NCI-H446 (cell line): ENCODE data around the gene POLN.
A peak's percentile ranks its signal among the peaks of the same experiment; 100 is the strongest.

Experiments
- DNase-seq, 2 experiments: peaks; one replicate each; lab custom pipeline; 2025; lab: John Stamatoyannopoulos, UW

The POLN gene

DNA sequence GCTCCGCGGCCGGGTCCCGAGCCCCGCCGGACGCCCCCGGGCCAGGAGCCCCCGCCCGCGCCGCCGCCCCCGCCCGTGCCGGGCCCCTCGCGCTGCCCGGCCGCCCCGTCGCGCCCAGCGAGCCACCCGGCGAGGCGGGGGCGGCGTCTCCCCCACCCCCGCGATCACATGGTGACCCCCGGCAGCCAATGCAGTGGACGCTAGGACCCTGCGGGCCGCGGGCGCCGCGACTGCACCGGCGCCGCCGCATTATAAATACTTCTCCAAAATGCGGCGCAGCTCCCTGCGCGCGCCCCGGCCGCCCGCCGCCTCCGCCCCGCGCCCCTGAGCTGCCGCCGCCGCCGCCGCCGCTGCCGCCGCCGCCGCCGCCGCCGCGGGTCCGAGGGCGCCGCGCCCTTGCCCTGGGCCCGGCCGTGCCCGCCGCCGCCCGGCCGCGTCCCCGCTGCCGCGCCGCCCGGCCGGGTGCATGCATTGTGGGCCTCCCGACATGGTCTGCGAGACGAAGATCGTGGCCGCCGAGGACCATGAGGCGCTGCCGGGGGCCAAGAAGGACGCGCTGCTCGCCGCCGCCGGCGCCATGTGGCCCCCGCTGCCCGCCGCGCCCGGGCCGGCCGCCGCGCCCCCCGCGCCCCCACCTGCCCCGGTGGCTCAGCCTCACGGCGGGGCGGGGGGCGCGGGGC, 182.7 kb downstream of the POLN start, which contains the start of gene NAT8L:
Gene NAT8L (plus strand): TSS at position 282 of the 680 bp plus-strand sequence. CDS start 185 bp downstream, at position 467.
- peak; percentile 5 to 56 for DNase-seq

DNA sequence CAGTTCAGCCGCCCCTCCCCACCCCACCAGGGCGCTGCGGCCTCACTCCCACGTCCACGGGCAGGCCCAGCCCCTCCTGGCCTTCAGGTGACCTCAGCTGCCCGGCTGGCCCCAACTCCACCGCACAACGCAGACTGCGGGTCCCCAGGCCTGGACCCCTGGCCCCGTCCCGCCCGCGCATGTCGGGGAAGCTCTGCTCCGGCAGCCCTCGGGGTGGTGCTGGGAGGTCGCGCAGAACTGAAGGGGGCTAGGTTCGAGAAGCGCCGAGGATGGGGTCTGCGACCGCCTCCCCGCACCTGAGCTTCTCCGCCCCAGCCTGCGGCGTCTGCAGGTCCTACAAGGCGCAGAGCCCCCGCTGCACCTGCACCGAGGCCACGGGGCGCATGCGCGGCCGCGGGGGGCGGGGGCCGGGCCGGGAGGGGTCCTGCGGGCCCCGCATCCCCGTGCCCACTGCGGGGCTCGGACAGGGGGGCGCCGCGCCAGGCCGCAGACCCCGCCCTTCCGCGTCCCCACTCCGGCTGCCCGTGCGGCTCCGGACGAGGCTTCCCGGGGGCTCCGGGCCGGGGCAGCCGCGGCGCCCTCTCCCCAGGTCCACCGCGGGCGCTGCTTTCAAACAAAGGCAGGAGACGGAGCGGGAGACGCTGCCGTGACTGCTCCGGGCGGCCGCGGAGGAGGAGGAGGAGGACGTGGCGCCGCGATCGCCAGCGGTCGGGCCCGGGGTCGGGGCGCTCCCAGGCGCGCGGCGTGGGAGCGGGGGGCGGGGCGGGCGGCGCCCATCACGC, 183.5 kb downstream of the POLN start:
- DNase-seq = no peak

DNA sequence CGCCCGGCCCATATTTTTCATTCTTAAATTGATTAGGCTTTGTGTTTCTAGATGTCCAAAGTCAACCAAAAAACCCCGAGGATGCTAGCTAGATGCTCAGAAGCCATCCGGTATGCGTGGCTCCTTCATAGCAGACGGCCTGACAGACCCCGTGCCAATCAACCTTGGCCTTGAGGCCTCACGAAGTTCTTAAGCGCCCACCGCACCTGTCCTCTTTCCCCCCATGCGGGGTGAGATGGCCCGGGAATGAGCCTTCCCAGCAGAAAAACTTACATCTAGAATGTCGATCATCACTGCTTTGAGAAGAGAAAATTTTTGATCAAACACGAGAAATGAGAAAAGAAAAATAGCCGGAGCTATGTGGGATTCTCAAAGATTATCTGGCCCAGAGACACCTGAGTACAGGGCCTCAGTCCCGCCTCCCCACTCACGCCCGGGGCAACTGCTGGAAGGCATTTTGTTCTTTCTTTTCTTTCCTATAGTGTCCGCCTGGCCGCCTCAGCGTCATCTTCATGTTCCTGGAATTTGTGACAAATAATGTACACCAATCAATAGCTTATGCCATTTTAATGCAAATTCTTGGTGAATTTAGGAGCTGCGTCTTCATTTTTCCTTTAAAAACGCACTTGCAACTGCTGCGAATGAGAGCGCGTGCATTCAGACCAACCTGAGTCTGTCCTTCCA, 184.4 kb downstream of the POLN start:
- DNase-seq = no peak

DNA sequence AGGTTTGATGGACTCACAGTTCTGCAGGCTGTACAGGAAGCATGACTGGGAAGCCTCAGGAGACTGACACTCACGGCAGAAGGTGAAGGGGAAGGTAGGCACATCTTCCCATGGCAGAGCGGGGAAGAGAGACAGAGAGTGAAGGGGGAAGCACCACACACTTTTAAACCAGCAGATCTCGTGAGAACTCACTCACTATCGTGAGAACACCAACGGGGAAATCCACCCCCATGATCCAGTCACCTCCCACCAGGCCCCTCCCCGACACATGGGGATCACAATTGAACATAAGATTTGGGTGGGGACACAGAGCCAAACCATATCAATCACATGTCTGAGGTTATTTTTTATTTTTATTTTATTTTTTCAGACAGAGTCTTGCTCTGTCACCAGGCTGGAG, 187.7 kb downstream of the POLN start:
- DNase-seq = no peak

DNA sequence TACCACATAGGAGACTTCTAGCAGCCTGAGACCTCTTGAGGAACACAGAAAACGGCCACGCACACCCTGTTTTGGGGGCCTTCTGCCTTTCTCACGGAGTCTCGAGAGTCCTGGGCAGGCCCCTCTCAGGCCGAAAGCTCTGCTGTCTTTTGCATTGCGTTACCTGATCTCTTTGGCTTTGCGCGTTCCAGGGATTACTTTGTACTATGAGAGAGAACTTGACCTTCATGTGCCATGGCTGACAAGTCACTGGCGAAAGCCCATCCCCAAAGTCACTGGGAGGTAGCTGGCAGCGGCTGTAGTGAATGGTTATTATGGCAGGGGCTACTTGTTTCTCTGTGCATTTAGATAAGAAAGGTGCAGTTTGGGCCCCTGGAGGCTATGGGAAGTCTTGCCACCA, 190.8 kb downstream of the POLN start:
- no peak for DNase-seq

DNA sequence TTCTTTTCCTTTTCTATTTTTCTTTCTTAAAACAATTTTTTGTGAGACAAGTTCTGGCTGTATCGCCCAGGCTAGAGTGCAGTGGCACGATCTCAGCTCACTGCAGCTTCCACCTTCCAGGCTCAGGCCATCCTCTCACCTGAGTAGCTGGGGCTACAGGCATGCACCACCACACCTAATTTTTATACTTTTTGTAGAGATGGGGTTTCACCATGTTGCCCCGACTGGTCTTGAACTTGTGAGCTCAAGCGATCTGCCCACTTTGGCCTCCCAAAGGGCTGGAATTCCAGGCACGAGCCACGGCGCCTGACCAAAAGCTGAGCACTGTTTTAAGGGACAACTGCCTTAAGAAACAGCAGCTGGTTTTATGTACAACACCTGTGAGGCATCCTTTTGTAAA, 192.1 kb downstream of the POLN start:
- no peak for DNase-seq

DNA sequence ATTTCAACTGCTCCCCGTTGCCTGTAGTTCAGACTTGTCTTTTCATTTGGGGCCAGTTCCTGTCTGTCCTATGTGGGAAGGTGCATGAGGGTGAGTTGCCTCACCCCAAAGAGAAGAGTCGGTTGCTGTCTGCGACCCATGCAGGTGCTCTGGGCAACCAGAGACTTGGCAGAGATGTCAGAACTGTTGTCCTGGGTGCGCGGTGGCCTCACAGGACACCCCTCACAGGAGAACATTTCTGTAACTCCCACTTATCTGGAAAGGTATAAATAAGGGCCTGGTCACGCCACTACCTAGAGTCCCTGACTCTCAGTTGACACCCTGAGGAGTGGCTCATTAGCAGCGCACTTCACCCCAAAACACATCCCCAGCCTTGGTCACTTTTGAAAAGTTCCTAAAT, 192.5 kb downstream of the POLN start:
- no peak for DNase-seq

DNA sequence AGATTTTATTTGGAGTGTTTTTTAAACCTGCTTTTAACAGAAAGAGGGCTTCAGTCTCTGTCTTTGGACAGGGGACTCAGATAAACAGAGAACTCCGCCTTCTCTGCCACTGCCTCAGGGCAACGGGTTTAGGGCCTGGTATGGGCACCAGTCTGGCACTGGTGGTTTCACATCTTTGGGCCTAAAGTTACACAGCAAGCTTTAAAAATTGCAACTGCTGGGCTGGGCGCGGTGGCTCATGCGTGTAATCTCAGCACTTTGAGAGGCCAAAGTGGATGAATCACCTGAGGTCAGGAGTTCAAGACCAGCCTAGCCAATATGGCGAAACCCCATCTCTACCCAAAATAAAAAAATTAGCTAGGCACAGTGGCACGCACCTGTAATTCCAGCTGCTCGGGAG, 193.1 kb downstream of the POLN start:
- DNase-seq = no peak

DNA sequence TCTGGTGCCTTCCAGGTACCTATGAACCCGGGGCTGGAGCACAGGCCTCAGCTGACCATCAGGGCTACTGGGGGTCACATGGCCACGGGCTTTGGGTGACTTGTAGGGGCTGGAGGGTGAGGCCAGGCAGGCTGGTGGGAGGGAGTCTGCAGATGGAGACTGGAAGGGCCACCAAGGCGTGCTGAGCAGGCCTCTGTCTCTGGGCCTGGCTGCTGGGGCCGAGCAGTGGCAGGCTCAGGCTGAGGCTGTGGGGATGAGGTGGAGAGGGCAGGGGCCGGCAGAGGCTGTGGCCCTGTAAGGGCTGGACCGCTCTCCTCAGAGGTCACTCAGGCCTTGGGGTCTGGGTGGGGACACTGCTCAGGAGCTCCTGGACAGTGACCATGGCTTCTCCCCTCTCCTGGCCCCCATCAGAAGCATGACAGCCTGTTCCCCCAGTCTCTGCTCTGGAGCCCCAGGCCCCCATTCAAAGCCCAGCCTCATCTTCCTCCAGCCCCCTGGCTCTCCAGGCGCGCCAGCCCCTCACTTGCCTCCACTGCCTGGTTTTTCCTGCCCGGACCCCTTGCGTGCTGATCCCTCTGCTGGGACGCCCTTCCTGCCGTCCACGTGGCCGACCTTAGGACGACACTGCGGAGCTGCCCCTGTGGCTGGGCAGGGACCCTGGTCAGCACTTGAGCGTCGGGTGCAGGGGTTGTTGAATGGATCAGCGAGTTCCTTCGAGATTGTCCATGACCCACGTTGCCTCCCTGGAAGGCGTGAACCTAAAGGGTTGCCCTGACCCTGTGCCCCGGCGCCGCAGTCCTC, 193.9 kb downstream of the POLN start:
- DNase-seq = no peak

DNA sequence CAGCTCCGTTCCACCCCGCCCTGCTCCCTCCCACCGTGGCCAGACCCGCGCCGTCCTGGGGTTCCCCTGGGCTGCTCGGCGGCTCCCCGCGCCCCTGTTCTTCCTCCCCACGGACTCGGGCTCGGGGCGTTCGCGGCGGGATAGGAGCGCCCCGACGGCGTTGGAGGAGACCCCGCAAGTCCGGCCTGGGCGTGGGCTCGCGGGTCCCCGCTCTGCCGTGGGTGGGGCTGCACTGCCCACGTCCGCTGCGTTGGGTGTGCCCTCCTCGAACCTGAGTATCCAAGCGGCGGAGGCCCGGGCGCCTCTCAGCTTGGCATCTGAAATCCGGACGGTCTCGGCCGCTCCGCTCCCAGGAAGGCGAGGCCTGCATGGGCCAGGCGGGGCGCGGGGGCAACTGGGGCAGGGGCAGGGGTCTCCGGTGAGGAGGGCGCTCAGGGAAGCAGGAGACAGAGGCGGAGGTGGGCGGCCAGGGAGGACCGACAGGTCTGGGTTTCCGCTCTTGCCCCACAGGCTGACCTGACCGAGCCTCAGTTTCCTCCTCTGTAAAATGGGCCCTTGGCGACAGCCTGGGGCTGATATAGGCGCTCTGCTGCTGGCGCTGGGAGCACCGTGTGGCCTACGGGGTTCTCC, 194.8 kb downstream of the POLN start:
- no peak for DNase-seq

DNA sequence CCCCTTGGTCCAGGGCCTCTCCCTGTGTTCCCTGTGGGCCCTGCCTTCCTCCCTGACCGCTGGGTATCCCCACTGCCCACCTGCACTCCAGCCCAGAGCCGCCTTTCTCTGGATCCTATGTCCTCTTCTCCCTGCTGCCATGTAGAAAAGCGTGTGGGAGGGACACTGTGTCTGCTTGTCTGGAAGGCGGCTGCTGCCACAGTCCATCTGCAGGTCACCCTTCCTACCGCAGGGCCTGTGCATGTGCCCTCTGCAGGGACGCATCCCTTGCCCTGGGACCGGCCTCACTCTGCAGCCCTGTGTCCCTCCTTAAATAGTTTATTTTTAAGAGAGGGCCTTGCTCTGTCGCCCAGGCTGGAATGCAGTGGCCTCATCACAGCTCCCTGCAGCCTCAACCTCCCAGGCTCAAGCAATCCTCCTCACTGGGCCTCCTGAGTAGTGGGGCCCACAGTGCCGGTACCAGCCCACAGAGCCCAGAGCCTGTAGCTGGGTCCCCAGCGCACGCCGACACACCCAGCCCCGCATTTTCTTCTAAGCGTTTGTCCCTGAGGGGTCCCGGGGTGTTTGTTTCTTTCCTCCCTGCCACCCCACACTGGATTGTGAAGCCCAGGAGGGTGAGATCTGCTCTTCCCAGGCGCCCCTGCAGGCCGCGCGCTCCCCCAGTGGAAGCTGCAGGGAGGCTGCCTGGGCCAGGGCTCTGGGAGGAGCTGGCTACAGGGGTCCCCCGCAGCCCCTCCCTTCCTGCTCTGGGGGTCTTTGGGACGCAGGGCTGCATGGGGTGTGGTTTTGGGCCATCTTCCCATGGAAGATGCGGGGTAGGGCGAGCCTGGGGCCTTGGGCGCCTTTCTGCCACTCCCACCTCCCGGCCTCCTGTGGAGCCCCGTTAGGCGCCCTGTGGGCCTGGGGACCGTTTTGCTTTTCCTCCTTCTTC, 195.6 kb downstream of the POLN start:
- no peak for DNase-seq

DNA sequence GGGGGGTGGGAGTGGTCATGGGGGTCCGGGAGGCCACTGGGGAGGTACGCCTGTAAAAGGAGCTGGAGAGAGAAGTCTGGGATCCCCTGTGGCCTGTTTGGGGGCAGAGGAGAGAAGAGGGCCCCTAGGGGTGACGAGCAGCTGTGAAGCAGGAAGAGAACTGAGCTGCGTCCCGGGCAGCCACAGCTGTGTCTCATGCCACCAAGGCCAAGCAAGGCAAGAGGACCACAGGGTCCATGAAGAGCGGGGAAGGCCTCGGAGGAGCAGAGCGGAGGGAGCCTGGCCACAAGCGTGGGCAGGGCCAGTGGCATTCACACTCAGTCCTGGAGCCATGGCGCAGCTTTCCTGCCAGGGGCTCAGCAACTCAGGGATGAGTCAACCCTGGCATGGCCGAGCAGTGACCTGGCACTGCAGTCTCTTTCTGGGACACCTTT, 196.4 kb downstream of the POLN start:
- no peak for DNase-seq

DNA sequence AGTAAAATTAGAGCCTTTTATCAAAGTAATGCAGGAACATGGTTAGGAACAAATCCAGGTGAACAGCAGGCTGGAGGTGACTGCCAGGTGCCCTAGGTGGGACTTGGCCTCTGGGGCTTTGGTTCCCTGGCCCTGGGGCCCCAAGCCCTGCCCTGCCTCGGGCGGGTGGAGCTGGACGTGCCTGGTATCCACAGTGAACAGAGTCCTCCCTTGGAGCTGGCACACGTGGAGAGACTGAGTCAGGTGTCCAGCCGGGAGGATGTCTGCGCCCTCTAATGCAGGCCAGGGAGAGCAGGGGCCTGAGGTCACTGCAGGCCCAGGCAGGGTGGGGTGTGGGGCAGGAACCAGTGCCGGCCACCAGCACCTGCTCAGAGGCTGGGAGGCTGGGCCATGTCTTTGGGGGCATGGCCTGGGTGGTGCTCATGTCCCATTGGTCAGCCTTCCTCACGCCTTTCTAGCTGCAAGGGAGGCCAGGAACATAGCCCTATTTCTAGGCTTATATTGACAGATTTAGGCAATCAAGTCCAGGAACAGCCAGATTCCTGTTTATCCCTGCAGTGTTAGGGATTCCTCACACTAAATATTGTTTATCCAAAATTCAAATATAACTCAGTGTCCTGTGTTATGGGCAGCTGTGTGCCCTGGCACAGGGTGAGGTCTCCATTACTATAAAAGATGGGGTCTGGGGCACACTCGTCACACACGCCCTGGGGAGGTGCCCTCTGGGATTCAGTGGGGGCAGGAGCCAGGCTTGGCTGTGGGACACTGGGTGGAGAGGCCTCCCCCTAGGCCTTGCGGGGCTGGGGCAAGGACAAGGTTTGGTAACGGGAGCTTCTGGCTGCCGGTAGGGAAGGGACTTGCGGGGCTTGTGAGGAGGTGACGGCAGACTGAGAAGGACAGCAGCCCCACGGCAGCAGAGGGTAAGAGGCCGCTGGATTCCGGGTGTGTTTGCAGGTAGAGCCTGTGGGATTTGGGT, 197.1 kb downstream of the POLN start:
- no peak for DNase-seq

DNA sequence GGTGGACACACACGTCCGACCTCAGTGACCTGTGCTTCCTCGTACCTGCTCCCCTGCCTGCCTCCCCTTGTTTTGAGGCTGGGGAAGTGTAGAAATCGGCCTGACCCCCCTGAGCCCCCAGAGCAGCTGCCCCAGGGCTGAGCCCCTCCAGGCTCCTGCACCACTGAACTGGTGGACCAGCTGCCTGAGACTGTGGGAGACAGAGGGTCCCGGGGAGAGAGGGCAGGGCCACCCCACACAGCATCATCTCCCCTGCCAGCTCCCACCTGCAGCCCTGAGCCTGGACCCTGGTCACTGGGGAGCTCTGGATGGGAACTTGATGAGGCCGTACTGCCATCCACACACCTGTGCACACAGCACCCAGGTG, 197.8 kb downstream of the POLN start:
- DNase-seq = no peak

DNA sequence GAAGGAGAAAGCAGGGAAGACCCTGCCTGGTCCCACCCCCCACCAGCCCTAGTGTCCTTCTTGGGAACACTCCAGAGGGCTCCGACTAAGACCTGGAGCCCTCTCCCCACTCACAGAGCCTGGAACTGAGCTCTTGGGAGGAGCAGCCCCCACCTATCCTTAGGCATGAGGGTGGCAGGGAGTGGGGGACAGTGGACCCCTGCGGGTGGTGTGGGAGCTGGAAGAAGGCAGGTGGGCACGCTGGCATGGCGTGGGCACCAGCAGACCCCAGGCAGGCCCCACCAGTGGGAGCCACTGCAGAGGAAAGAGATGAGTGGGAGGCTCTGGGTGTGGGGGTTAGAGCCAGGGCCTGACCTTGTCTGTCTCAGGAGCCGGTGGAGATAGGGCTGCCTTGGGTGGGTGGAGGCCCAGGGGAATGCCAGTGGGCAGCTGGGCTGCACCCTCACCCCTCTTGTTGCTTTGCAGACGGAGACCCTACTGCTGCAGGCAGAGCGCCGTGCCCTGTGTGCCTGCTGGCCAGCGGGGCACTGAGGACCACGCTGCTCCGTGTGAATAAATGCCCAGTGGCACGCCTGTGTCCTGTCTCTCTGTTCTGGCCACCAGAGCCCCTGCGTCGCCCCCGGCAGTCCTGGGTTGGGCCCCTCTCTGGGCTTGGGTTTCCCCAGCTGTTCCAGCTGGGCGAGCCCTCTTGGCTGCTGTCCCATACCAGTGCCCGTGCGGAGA, 198.4 kb downstream of the POLN start:
- no peak for DNase-seq

DNA sequence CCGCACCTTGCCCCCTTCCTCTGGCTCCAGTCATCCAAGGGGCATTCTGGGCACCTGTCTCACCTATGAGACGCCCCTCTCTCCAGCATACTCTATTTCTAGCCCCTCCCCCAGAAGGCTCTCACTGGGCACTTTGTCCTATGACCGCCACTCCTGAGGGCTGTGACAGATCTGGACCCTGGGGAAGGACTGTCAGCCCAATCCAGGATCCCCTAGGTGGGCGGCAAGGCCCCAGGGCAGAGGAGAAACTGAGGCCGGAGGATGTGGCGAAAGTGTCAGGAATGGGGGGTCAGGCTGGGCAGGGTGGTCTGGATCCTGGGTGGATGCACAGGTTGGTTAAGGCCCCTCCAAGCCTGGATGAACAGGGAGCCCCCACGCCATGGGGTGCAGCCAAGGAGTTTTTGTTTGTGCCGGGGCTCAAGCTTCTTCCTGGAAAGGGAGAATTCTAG, 198.9 kb downstream of the POLN start:
- DNase-seq = no peak

DNA sequence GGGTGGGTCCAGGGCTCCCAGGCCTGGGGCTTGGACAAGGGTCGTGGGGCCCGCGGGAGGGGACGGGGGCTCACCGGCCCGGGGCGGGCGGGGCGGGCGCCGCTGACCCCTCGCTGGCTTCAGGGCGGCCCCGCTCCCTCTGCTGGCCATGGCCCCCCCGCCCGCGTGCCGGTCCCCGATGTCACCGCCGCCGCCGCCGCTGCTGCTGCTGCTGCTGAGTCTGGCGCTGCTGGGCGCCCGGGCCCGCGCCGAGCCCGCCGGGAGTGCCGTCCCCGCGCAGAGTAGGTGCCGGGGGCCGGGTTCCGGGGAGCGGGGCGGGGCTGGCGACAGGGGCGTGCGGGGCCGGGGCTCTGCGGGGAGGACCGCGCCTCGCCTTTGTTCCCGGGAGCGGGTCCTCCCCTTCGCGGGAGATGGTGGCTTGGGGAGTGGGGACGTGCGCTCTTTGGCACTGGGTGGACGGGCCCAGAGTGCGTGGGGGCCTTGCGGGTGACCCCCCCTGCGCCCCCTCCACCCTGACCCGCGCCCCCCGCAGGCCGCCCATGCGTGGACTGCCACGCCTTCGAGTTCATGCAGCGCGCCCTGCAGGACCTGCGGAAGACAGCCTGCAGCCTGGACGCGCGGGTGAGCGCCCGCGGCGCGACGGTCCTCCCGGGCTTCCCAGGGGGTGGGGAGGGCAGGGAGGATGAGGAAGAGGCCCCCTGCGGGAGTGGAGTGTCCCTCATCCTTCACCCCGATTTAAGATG, 199.5 kb downstream of the POLN start:
- no peak for DNase-seq
